ENCODE data around the gene DIP2B.

The DIP2B gene

GRCh38 chr12:50613463-50613862, 108.7 kb downstream of the DIP2B start:
- DNase-seq (ENCODE audit: low read depth), result no peak

- DNase-seq (ENCODE audit: low read depth), result no peak
These were observed 109.5 kb downstream of the DIP2B start for GRCh38 chr12:50614167-50614759.

- DNase-seq (ENCODE audit: low read depth), result no peak
These were observed 110.5 kb downstream of the DIP2B start for GRCh38 chr12:50615145-50615906.

GRCh38 chr12:50615907-50616296, 111.1 kb downstream of the DIP2B start:
- no peak for DNase-seq (ENCODE audit: low read depth)

GRCh38 chr12:50617657-50618056, 112.9 kb downstream of the DIP2B start:
- DNase-seq (ENCODE audit: low read depth), result no peak

- no peak for DNase-seq (ENCODE audit: low read depth)
These were observed 114.3 kb downstream of the DIP2B start for GRCh38 chr12:50618864-50619609.

GRCh38 chr12:50619610-50619958, 114.8 kb downstream of the DIP2B start:
- DNase-seq (ENCODE audit: low read depth), result no peak

- DNase-seq (ENCODE audit: low read depth), result no peak
These were observed 115.6 kb downstream of the DIP2B start for GRCh38 chr12:50620109-50620977.

- no peak for DNase-seq (ENCODE audit: low read depth)
These were observed 116.2 kb downstream of the DIP2B start for GRCh38 chr12:50620978-50621360.

GRCh38 chr12:50621399-50622300, 116.9 kb downstream of the DIP2B start:
- no peak for DNase-seq (ENCODE audit: low read depth)

GRCh38 chr12:50625029-50625925, 120.5 kb downstream of the DIP2B start:
- no peak for DNase-seq (ENCODE audit: low read depth)

GRCh38 chr12:50626026-50626425, 121.2 kb downstream of the DIP2B start:
- no peak for DNase-seq (ENCODE audit: low read depth)

GRCh38 chr12:50627491-50627890, 122.7 kb downstream of the DIP2B start:
- DNase-seq (ENCODE audit: low read depth), result no peak

GRCh38 chr12:50628394-50628793, 123.6 kb downstream of the DIP2B start:
- no peak for DNase-seq (ENCODE audit: low read depth)

- DNase-seq (ENCODE audit: low read depth), result no peak
These were observed 129.2 kb downstream of the DIP2B start for GRCh38 chr12:50633955-50634354.

GRCh38 chr12:50634379-50634778, 129.6 kb downstream of the DIP2B start:
- DNase-seq (ENCODE audit: low read depth), result no peak

- DNase-seq (ENCODE audit: low read depth), result no peak
These were observed 130.6 kb downstream of the DIP2B start for GRCh38 chr12:50635364-50635763.

- no peak for DNase-seq (ENCODE audit: low read depth)
These were observed 131.1 kb downstream of the DIP2B start for GRCh38 chr12:50635857-50636256.

- no peak for DNase-seq (ENCODE audit: low read depth)
These were observed 131.7 kb downstream of the DIP2B start for GRCh38 chr12:50636505-50636904.

- no peak for DNase-seq (ENCODE audit: low read depth)
These were observed 133.2 kb downstream of the DIP2B start for GRCh38 chr12:50637870-50638481.

Data from activated T-helper 9 cell treated with anti-CD3 and anti-CD28 coated beads, Interleukin-2, amount 50 U/mL, for 16 hours (primary cell).